ENCODE data around the gene TCF19. TPM values are rescaled to one million over a fixed set of nuclear protein-coding genes. Genes with fewer than 3 reads are reported as not detected.

Gene TCF19
- polyA plus RNA-seq, 1 donor from 2014 or later: 3.6 TPM

DNA sequence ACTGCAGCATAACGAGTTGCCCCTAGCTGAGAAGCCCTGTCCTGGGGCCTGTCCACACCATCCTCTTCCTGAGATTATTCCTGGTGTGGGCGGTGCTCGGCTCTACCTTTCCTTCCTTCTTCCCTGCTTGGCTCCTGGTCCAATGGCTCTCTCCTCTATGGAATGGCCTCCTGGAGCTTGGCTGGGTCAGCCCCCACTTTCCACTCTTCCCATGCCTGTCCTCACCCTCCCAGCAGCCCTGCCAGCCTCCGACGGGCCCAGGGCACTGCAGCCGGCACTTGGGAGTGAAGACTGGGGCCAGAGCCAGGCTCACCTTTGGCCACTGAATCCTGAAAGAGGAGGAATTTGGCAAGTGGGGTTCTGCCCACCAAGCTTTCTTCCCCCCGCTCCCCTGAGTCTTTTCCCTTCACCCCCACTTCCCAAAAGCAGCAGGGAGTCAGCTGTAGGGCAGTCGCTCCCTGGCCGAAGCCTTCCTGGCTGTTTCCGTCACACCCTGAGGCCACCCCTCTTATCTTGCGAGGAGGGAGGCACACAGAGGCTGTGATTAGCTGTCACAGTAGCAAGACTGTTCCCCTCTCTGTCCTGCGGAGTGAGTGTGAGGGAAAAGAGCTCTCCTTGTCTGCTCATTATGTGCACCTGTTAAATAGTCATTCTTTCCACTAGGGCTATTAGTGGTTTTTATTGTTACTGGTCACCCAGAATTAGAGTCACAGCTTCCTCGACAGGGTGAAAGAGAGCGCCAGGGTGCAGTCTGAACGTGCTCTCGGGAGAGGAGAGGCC lies 31.8 kb upstream of the TCF19 start:
- Histone ChIP-seq H3K9ac (ENCODE audit: low read length) (no peak overlapping the region), H3K4me3 (ENCODE audit: low read length) (no peak overlapping the region), H3F3A (ENCODE audit: insufficient read depth, low read length, poor library complexity, severe bottlenecking) (no peaks in the 10 kb centered on the region), H4K20me1 (ENCODE audit: insufficient read depth) (no peaks in the 10 kb centered on the region), H3K27me3 (ENCODE audit: insufficient read depth, low read depth, low read length) (no peaks in the 10 kb centered on the region), H3K27ac (ENCODE audit: low read length) (no peak overlapping the region), H3K9me3 (ENCODE audit: low read length) (no peaks in the 10 kb centered on the region), H3K9me2 (ENCODE audit: insufficient read depth, low read length) (no peaks in the 10 kb centered on the region), H2AFZ (ENCODE audit: low read depth, low read length) (no peak overlapping the region), H3K4me2 (ENCODE audit: low read length) (no peak overlapping the region), H3K36me3 (ENCODE audit: insufficient read depth, low read length) (no peaks in the 10 kb centered on the region), H3K79me2 (replicated peaks; ENCODE audit: insufficient read depth, low read length) (no peaks in the 10 kb centered on the region)
- no peak for TF ChIP-seq EZH2 (IDR thresholded peaks at IDR 0.05; ENCODE audit: borderline replicate concordance, insufficient read depth, low read length, poor library complexity, severe bottlenecking)
- no peak for TF ChIP-seq POLR2AphosphoS5 (IDR thresholded peaks at IDR 0.05)
- no peak for TF ChIP-seq TAF1 (IDR thresholded peaks at IDR 0.05; ENCODE audit: low read depth)
- no peak for TF ChIP-seq MXI1 (conservative IDR thresholded peaks at IDR 0.05; ENCODE audit: poor library complexity, severe bottlenecking)

DNA sequence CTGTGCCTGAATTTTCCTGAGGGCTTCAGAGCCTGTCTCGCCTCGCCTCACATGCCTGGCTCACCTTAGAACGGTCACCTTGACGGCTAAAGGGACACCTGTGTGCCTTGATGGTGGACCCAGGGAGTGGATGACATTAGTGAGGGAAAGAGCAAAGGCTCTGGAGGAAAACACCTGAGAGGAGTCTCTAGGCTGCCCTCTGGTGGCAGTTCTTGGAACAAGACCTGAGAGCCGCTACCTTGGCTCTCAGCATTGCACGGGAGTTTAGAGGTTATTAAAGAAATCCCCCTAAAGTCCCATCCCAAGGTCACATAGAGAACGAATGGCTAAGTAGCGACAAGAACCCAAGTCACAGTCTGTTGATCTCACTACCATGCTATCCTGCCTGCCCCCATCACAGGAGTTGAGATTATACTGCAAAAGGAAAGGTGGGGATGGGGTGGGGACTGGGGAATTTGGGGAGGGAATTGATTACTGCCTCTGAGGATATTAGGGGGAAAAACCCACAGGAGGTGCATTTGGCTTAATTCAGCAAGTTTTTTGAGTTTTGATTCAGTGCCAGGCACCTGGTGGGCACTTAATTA lies 30.2 kb upstream of the TCF19 start:
- Histone ChIP-seq H4K20me1 (ENCODE audit: insufficient read depth) (no peaks in the 10 kb centered on the region), H2AFZ (ENCODE audit: low read depth, low read length) (no peak overlapping the region), H3K4me3 (ENCODE audit: low read length) (no peak overlapping the region), H3K9me3 (ENCODE audit: low read length) (no peaks in the 10 kb centered on the region), H3K27ac (ENCODE audit: low read length) (no peak overlapping the region), H3K9ac (ENCODE audit: low read length) (no peak overlapping the region), H3K27me3 (ENCODE audit: insufficient read depth, low read depth, low read length) (no peaks in the 10 kb centered on the region), H3K9me2 (ENCODE audit: insufficient read depth, low read length) (no peaks in the 10 kb centered on the region), H3K4me2 (ENCODE audit: low read length) (no peak overlapping the region), H3F3A (ENCODE audit: insufficient read depth, low read length, poor library complexity, severe bottlenecking) (no peaks in the 10 kb centered on the region), H3K79me2 (replicated peaks; ENCODE audit: insufficient read depth, low read length) (no peaks in the 10 kb centered on the region), H3K36me3 (ENCODE audit: insufficient read depth, low read length) (no peaks in the 10 kb centered on the region)
- TF ChIP-seq EZH2 (IDR thresholded peaks at IDR 0.05; ENCODE audit: borderline replicate concordance, insufficient read depth, low read length, poor library complexity, severe bottlenecking) (no peak), SMC3 (conservative IDR thresholded peaks at IDR 0.05; ENCODE audit: poor library complexity) (peak; percentile 64), REST (IDR thresholded peaks at IDR 0.05; ENCODE audit: borderline replicate concordance) (no peak), TAF1 (IDR thresholded peaks at IDR 0.05; ENCODE audit: low read depth) (no peak), RAD21 (conservative IDR thresholded peaks at IDR 0.05) (peak; percentile 44)
- TF ChIP-seq, protein P1, sequence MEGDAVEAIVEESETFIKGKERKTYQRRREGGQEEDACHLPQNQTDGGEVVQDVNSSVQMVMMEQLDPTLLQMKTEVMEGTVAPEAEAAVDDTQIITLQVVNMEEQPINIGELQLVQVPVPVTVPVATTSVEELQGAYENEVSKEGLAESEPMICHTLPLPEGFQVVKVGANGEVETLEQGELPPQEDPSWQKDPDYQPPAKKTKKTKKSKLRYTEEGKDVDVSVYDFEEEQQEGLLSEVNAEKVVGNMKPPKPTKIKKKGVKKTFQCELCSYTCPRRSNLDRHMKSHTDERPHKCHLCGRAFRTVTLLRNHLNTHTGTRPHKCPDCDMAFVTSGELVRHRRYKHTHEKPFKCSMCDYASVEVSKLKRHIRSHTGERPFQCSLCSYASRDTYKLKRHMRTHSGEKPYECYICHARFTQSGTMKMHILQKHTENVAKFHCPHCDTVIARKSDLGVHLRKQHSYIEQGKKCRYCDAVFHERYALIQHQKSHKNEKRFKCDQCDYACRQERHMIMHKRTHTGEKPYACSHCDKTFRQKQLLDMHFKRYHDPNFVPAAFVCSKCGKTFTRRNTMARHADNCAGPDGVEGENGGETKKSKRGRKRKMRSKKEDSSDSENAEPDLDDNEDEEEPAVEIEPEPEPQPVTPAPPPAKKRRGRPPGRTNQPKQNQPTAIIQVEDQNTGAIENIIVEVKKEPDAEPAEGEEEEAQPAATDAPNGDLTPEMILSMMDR (IDR thresholded peaks at IDR 0.05; ENCODE audit: poor library complexity, severe bottlenecking): peak; percentile 72
